Lower leg skin (tissue), 4 donors: ENCODE results near the gene KCNIP4. TPM values are rescaled to one million over a fixed set of nuclear protein-coding genes. Genes with fewer than 3 reads are reported as not detected.

ENCODE experiments used
- DNase-seq, 2 donors: peaks; one replicate each; pipeline ENCODE4 v3.0.0-alpha.2; 2019; ENCODE audit warnings: low spot score in 2 of 2
- H3K4me3 ChIP-seq: fragments of 200-600 bp; sonication (generic); 2 replicates; pipeline ENCODE4 v1.5.1; 2017; ENCODE audit warnings: mild to moderate bottlenecking, low read depth; ENCODE audit not compliant: poor library complexity, severe bottlenecking
- CTCF ChIP-seq, 3 donors: fragments of 450-650 bp; IDR thresholded peaks; one replicate each; pipeline ENCODE4 v1.5.1; 2016; ENCODE audit warnings: antibody characterized with exemption in 3 of 3, mild to moderate bottlenecking in 3 of 3, moderate library complexity in 2 of 3
- POLR2A ChIP-seq, 2 donors: fragments of 450-650 bp; IDR thresholded peaks; one replicate each; pipeline ENCODE4 v1.6.1; 2016 to 2017; ENCODE audit warnings: antibody characterized with exemption in 2 of 2, mild to moderate bottlenecking in 1 of 2, moderate library complexity in 1 of 2
- WGBS, 2 donors: methylation state at CpG; one replicate each; pipeline ENCODE4 v1.1.5; 2018; 5-methylcytosine and 5-hydroxymethylcytosine counted together
- intact Hi-C: fragments of 100-400 bp; cut with DNase I; formaldehyde crosslinking; loops from one replicate; pipeline ENCODE4 v1.15.0; 2023; ENCODE audit warnings: low total_unique reads
- total RNA-seq, 4 donors: library from RNA; depleted of rRNA; stranded (reverse); fragments of >200 nt; gene quantifications; one replicate each; pipeline ENCODE4 v1.1.0, GENCODE V29; 2016

The KCNIP4 gene
- total RNA-seq, 4 donors from 2014 or later, result not detected

- H3K4me3 ChIP-seq, result no peak overlapping the region
- TF ChIP-seq POLR2A (IDR thresholded peaks at IDR 0.05) (no peak), CTCF (IDR thresholded peaks at IDR 0.05) (no peak)
- intact Hi-C loops, result no loop called here
- DNase-seq, result no peak
- WGBS, 2 donors, result 16 to 35% methylated on average over 4 of the region's 4 CpGs
These were observed 253.4 kb downstream of the KCNIP4 start for GRCh38 chr4:21695141-21695540.

DNA sequence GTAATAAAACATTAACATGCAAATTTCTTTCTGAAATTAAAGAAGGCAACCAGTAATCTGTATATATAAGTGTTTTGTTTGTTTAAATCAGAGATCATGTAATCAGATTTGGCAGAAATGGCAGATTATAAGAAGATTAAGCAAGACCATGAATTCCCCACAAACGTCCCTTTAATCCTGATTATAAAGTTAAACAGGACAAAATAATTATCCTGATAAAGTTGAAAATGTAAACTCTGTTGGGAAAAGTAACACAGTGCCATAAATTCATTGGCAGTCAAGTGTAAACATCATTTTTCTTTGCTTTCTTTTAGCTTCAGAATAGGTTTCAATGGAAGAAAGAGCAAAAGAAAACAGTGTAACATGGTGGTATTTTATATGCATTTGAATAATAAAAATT is 256.3 kb downstream of the KCNIP4 start:
- WGBS, 2 donors, result 25 to 28% methylated on average over 1 of the region's 1 CpG
- H3K4me3 ChIP-seq, result no peak overlapping the region
- intact Hi-C loops, result no loop called here
- no peak for DNase-seq
- TF ChIP-seq CTCF (IDR thresholded peaks at IDR 0.05) (no peak), POLR2A (IDR thresholded peaks at IDR 0.05) (no peak)

GRCh38 chr4:21688596-21689265 is 259.8 kb downstream of the KCNIP4 start:
- no peak for TF ChIP-seq POLR2A (IDR thresholded peaks at IDR 0.05)
- TF ChIP-seq CTCF (IDR thresholded peaks at IDR 0.05), result no peak
- intact Hi-C loops, result no loop called here
- 39 to 45% methylated on average over 3 of the region's 3 CpGs for WGBS, 2 donors
- no peak overlapping the region for H3K4me3 ChIP-seq
- DNase-seq, result no peak

DNA sequence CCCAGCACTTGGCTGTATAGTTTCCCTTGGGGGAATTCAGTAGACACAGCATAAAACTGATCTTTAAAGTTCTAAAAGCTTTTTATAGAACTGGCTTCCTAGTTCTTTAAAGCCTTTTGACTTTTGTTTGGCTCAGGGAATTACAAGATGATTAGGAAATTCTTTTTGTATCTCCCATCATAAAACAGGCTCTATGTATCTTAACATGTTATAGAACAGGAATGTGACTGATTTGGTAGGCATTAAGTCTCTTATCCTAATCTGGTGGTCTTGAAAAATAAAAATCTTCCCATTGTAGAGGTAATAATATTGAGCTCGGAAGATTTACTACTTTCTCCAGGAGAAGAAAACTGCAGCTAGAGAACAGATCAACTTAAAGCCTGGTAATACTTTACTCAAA is 262.7 kb downstream of the KCNIP4 start:
- 66 to 86% methylated on average over 1 of the region's 1 CpG for WGBS, 2 donors
- no peak for DNase-seq
- intact Hi-C loops, result no loop called here
- H3K4me3 ChIP-seq, result no peak overlapping the region
- TF ChIP-seq POLR2A (IDR thresholded peaks at IDR 0.05), result no peak
- no peak for TF ChIP-seq CTCF (IDR thresholded peaks at IDR 0.05)

- TF ChIP-seq CTCF (IDR thresholded peaks at IDR 0.05), result no peak
- no peak for TF ChIP-seq POLR2A (IDR thresholded peaks at IDR 0.05)
- 84 to 89% methylated on average over 2 of the region's 2 CpGs for WGBS, 2 donors
- intact Hi-C loops, result no loop called here
These were observed 268.2 kb downstream of the KCNIP4 start for GRCh38 chr4:21680326-21680898.

DNA sequence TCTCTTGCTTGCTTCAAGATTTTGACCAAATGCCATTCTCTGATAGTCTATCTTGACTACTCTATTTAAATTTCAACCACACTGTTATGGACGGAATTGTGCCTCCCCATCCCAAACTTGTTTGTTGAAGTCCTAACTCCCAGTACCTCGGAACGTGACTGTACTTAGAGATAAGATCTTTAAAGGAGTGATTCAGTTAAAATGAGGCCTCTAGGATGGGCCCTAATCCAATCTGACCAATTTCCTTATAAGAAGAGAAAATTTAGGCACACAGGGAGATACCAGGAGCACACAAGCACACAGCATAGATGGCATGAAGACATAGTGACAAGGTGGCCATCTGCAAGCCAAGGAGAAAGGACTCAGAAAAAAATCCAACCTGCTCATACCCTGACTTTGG is 269.9 kb downstream of the KCNIP4 start:
- H3K4me3 ChIP-seq, result no peak overlapping the region
- TF ChIP-seq CTCF (IDR thresholded peaks at IDR 0.05) (no peak), POLR2A (IDR thresholded peaks at IDR 0.05) (no peak)
- WGBS, 2 donors, result 49 to 59% methylated on average over 3 of the region's 3 CpGs
- intact Hi-C loops, result no loop called here
- DNase-seq, result no peak

More at GRCh38 chr4:21680326-21680898, 268.2 kb downstream of the KCNIP4 start:
- DNase-seq, result no peak
- H3K4me3 ChIP-seq, result no peak overlapping the region
